ENCODE measurements around the gene SV2B. TPM values are rescaled to one million over a fixed set of nuclear protein-coding genes. Genes with fewer than 3 reads are reported as not detected.

Gene SV2B, protein sequence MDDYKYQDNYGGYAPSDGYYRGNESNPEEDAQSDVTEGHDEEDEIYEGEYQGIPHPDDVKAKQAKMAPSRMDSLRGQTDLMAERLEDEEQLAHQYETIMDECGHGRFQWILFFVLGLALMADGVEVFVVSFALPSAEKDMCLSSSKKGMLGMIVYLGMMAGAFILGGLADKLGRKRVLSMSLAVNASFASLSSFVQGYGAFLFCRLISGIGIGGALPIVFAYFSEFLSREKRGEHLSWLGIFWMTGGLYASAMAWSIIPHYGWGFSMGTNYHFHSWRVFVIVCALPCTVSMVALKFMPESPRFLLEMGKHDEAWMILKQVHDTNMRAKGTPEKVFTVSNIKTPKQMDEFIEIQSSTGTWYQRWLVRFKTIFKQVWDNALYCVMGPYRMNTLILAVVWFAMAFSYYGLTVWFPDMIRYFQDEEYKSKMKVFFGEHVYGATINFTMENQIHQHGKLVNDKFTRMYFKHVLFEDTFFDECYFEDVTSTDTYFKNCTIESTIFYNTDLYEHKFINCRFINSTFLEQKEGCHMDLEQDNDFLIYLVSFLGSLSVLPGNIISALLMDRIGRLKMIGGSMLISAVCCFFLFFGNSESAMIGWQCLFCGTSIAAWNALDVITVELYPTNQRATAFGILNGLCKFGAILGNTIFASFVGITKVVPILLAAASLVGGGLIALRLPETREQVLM
- 0.56 and 2.2 TPM in 2 replicates for total RNA-seq
- polyA plus RNA-seq: 0.17 TPM in 1 of 2 replicates, not detected in the other

DNA sequence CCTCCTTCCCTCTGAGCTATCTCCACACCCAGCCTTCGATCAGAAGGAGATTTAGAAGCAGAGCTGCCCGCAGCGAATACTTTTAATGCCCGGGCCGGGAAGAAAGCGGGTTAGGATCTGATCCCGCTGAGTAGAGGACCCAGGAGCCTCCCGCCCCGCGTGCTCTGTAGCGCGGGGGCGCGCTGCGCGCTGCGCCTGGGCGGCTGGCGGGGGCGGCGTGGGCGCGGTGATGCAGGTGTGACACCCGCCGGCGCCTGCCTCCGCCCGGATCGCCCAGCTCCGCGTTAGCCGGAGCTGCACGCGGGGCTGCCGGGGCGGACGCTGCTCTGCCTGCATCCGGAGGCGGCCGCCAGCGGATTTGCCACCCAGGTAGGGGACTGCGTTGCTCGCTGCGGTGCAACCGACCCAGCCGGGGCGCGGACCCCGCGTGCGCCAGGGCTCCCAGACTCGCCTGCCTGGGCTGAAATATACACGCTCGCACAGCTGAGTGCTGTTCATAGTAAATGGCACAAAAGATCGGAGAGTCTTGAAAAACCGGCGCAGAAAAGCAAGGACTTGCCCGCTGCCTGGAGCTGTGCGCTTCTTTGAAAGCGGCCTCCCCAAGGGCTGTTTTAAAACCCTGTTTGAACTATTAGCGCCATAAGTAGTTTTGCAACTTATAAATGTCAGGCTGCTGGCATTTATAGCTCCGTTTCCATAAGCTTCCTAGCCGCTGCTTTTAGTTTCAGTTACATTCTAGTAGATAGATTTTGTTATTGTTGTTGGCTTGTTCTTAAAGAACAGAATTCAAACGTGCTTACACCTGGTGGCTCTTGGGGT lies at the start of gene SV2B:
Gene SV2B (plus strand): TSS at position 263 of the 819 bp plus-strand sequence. CDS start 126,007 bp downstream, outside the sequence.
- no peaks in the 10 kb centered on the region for H4K20me1 ChIP-seq (ENCODE audit: insufficient read depth, poor library complexity, severe bottlenecking)
- TF ChIP-seq EZH2 (IDR thresholded peaks at IDR 0.05; ENCODE audit: borderline replicate concordance) (peak; percentile 29), EZH2phosphoT487 (IDR thresholded peaks at IDR 0.05; ENCODE audit: low read depth, severe bottlenecking, unreplicated experiment) (no peak)
- H3K27ac ChIP-seq: no peak within 1 kb of the TSS
- peak; percentile 37 for DNase-seq (ENCODE audit: low spot score)
- H3K4me1 ChIP-seq (ENCODE audit: insufficient read depth): peaks cover 6% of the 10 kb centered on the region
- peak within 1 kb of the TSS; percentile 26 for H2AFZ ChIP-seq
- H3K79me2 ChIP-seq: no peaks in the 10 kb centered on the region
- peak within 1 kb of the TSS; percentile 61 for H3K4me3 ChIP-seq
- H3K4me2 ChIP-seq: peak within 1 kb of the TSS; percentile 98
- H3K9me2 ChIP-seq (replicated peaks; ENCODE audit: insufficient read depth): no peaks in the 10 kb centered on the region
- no peaks in the 10 kb centered on the region for H3K9me3 ChIP-seq (ENCODE audit: low read depth)
- peaks cover 85% of the 10 kb centered on the region for H3K27me3 ChIP-seq
- WGBS (ENCODE audit: low lambda C conversion rate, missing lambda C conversion rate): 1% methylated on average over 49 of the region's 64 CpGs
- H3K36me3 ChIP-seq (replicated peaks; ENCODE audit: insufficient read depth, low read depth): no peaks in the 10 kb centered on the region

DNA sequence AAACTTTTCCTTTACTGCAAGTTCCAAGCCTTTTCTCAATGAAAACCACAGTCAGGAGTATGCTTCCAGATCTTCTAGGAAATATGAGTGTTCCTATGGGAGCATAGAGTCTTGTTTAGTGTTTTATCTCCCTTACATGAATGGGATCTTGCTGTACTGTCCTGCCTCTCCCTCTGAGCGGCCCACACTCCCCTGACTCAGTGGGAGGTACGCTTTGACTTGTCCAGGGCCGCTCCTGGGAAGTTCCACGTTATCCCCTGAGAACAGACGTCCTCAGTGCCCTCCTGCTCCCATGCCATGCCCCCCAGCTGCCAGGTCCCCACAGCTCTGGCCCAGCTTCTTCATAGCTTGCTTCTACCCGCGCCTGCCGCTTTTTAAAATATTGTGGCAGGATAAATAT lies 48.8 kb upstream of the SV2B start:
- H3K27me3 ChIP-seq: peaks cover 41% of the 10 kb centered on the region
- H3K36me3 ChIP-seq (replicated peaks; ENCODE audit: insufficient read depth, low read depth): no peaks in the 10 kb centered on the region
- H3K9me3 ChIP-seq (ENCODE audit: low read depth): no peaks in the 10 kb centered on the region
- no peaks in the 10 kb centered on the region for H3K9me2 ChIP-seq (replicated peaks; ENCODE audit: insufficient read depth)
- H3K27ac ChIP-seq: no peak overlapping the region
- no peak for DNase-seq (ENCODE audit: low spot score)
- H3K4me3 ChIP-seq: no peak overlapping the region
- TF ChIP-seq, protein P1, sequence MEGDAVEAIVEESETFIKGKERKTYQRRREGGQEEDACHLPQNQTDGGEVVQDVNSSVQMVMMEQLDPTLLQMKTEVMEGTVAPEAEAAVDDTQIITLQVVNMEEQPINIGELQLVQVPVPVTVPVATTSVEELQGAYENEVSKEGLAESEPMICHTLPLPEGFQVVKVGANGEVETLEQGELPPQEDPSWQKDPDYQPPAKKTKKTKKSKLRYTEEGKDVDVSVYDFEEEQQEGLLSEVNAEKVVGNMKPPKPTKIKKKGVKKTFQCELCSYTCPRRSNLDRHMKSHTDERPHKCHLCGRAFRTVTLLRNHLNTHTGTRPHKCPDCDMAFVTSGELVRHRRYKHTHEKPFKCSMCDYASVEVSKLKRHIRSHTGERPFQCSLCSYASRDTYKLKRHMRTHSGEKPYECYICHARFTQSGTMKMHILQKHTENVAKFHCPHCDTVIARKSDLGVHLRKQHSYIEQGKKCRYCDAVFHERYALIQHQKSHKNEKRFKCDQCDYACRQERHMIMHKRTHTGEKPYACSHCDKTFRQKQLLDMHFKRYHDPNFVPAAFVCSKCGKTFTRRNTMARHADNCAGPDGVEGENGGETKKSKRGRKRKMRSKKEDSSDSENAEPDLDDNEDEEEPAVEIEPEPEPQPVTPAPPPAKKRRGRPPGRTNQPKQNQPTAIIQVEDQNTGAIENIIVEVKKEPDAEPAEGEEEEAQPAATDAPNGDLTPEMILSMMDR (IDR thresholded peaks at IDR 0.05; ENCODE audit: poor library complexity): no peak
- TF ChIP-seq EZH2phosphoT487 (IDR thresholded peaks at IDR 0.05; ENCODE audit: low read depth, severe bottlenecking, unreplicated experiment): no peak
- no peak for TF ChIP-seq EZH2 (IDR thresholded peaks at IDR 0.05; ENCODE audit: borderline replicate concordance)
- 78% methylated on average over 8 of the region's 8 CpGs for WGBS (ENCODE audit: low lambda C conversion rate, missing lambda C conversion rate)
- no peaks in the 10 kb centered on the region for H3K79me2 ChIP-seq
- H3K4me2 ChIP-seq: no peak overlapping the region
- H3K4me1 ChIP-seq (ENCODE audit: insufficient read depth): no peaks in the 10 kb centered on the region
- H2AFZ ChIP-seq: no peak overlapping the region
- H4K20me1 ChIP-seq (ENCODE audit: insufficient read depth, poor library complexity, severe bottlenecking): no peaks in the 10 kb centered on the region

DNA sequence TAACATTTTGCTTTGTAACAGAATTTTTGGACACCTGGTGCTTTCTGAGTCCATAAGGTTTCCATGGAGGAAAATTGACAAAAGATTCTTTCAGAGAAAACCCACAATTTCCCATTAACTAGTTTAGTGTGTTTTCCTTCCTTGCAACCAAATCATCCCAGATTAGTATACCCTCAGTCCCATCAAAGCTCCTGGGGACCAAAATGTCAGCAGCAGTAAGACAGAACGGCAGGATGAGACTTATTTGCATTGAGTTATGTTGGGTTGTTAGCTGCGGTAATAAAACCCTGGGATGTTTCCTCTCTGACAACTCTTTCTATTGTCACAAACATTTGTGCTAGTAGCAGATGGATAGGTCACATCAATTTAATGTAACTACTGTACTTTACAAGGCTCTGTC lies 45.2 kb upstream of the SV2B start:
- no peak overlapping the region for H3K4me3 ChIP-seq
- no peak for DNase-seq (ENCODE audit: low spot score)
- H3K4me1 ChIP-seq (ENCODE audit: insufficient read depth): no peaks in the 10 kb centered on the region
- H3K4me2 ChIP-seq: no peak overlapping the region
- H4K20me1 ChIP-seq (ENCODE audit: insufficient read depth, poor library complexity, severe bottlenecking): no peaks in the 10 kb centered on the region
- H2AFZ ChIP-seq: no peak overlapping the region
- H3K36me3 ChIP-seq (replicated peaks; ENCODE audit: insufficient read depth, low read depth): no peaks in the 10 kb centered on the region
- TF ChIP-seq, protein P1 (IDR thresholded peaks at IDR 0.05; ENCODE audit: poor library complexity): no peak
- TF ChIP-seq EZH2 (IDR thresholded peaks at IDR 0.05; ENCODE audit: borderline replicate concordance) (no peak), EZH2phosphoT487 (IDR thresholded peaks at IDR 0.05; ENCODE audit: low read depth, severe bottlenecking, unreplicated experiment) (no peak)
- peaks cover 69% of the 10 kb centered on the region for H3K27me3 ChIP-seq
- no peaks in the 10 kb centered on the region for H3K79me2 ChIP-seq
- no peaks in the 10 kb centered on the region for H3K9me2 ChIP-seq (replicated peaks; ENCODE audit: insufficient read depth)
- 63% methylated on average over 2 of the region's 2 CpGs for WGBS (ENCODE audit: low lambda C conversion rate, missing lambda C conversion rate)
- no peak overlapping the region for H3K27ac ChIP-seq
- no peaks in the 10 kb centered on the region for H3K9me3 ChIP-seq (ENCODE audit: low read depth)
